Activated CD4-positive, alpha-beta T cell treated with anti-CD3 and anti-CD28 coated beads, Interleukin-2, amount 50 U/mL, for 1 hour (primary cell): ENCODE results near the gene GET4.
"Not testable (repeated sequence)": the region's sequence is repeated elsewhere in the genome, so short reads cannot be mapped to it uniquely, and the experiment has no call there.

ENCODE experiments used
- DNase-seq: peaks from one replicate; pipeline ENCODE4 v3.0.0-alpha.2; 2020

Gene GET4

GRCh38 chr7:846958-847650 is 29.2 kb upstream of the GET4 start:
- DNase-seq, result not testable (repeated sequence)

DNA sequence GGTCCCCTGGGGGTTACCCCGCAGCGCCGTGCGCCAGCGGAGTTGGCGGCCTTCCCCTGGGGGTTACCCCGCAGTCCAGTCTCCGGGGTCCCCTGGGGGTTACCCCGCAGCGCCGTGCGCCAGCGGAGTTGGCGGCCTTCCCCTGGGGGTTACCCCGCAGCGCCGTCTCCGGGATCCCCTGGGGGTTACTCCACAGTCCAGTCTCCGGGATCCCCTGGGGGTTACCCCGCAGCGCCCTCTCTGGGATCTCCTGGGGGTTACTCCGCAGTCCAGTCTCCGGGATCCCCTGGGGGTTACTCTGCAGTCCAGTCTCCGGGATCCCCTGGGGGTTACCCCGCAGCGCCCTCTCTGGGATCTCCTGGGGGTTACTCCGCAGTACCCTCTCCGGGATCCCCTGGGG is 28.6 kb upstream of the GET4 start:
- DNase-seq, result not testable (repeated sequence)

DNA sequence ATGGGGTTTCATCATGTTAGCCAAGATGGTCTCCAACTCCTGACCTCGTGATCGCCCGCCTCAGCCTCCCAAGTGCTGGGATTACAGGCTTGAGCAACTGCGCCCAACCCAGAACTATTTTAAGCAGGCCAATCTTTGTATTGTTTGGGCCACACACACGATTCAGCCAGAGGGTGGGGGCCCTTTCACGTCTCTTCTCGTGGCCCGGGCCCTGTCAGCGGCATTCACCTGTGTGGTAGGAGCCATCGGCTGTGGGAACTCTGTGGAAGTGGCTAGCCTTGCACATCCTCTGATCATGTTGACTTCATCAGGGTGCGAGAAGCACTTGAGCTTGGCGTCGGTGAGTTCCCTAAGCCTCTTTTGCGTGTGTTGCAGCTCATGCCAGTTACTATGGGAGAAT is 27.2 kb upstream of the GET4 start:
- DNase-seq, result no peak

GRCh38 chr7:849781-850180 is 26.6 kb upstream of the GET4 start:
- DNase-seq, result no peak

- no peak for DNase-seq
Measured at GRCh38 chr7:851204-851603, 25.1 kb upstream of the GET4 start.

GRCh38 chr7:853366-854117 is 22.8 kb upstream of the GET4 start:
- no peak for DNase-seq

- DNase-seq, result no peak
Measured at GRCh38 chr7:854118-854775, 22.1 kb upstream of the GET4 start.

- no peak for DNase-seq
Measured at GRCh38 chr7:855686-856369, 20.5 kb upstream of the GET4 start.

GRCh38 chr7:856444-857095 is 19.8 kb upstream of the GET4 start:
- DNase-seq, result no peak

- no peak for DNase-seq
Measured at GRCh38 chr7:857661-858060, 18.7 kb upstream of the GET4 start.

DNA sequence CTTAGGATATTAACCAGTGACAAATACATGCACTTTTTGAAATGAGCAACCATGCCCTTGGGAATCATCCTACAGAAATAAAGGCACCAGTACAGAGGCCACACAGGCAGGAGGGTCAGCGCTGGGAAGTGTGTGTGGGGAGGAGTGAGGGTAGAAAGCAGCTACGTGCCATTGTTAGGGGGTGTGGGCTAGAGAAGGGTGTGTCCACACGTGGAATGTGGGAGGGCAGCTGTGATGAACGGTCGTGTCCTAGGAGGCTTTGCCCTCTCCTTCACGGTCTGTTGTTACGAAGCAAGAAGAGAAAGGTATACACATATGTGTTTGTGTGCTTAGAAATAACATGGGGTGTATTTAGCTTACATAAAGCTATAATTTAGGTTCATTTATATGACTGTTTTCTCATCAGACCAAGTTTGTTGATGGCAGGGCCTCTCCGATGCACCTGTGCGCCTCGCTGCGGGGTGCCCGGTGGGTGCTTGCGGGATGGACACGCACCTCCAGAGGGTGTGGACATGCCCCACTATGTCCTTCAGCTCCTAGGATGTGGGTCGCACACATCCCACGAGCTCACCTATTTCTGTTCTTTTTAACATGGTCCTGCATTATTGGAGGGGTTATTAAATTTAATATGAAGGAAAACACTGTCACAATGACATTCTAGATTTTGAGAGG is 16.9 kb upstream of the GET4 start:
- no peak for DNase-seq

DNA sequence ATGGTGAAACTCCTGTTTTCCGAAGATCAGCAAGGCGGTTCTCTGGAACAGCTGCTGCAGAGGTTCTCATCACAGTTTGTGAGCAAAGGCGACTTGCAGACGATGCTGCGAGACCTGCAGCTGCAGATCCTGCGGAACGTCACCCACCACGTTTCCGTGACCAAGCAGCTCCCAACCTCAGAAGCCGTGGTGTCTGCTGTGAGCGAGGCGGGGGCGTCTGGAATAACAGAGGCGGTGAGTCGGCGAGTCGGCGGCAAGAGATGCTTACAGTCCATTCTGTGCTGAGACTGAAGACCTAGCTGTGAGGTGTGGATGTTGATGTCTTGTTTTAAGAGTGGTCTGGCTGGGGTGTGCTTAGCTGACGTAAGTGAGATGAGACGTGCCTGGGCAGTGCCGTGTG is 16.2 kb upstream of the GET4 start:
- DNase-seq, result no peak

DNA sequence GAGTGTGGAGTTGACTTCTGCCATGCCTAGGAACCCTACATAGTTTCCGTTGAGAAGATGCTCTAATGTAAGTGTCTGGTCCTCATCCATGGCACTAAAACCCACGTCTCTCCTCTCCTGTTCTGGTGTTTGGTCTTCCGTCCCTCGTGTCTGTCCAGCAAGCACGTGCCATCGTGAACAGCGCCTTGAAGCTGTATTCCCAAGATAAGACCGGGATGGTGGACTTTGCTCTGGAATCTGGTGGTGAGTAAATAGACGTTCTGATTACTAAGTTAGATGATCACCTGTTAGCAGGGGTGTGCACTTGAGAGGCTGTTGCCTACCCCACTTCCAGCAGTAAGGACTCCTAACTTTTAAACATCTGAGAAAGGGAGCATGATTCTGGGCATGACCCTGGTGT is 15.1 kb upstream of the GET4 start:
- no peak for DNase-seq

DNA sequence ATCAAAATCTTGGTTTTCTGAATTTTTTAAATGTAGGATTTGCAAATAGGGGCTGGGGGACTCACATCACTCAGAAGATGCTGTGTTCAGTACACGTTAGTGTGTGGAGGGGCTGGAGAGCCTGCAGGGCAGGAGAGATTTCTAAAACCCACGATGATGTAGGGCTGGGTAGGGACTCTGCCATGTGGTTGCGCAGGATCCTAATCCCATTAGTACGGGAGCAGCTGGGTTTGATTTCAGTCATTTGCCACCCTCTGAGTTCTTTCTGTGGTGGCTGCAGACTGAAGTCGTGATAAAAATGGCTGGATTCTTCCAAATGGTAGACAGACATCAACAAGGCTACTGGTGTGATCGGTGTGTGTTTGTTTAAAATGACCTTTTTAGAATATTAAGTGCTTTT is 14.2 kb upstream of the GET4 start:
- no peak for DNase-seq

DNA sequence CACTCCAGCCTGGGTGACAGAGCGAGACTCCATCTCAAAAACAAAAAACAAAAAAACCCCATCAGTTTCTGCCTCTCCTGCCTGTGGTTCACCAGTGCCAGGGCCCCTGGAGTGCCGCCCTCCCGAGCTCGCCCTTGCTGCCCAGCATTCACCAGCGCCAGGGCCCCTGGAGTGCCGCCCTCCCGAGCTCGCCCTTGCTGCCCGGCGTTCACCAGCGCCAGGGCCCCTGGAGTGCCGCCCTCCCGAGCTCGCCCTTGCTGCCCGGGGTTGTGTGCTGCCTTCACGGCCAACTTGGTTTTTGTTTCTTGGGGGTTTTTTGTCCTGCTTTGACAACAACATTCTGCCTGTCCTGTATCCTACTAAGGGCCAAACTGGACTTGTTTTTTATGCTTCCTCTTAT is 13.2 kb upstream of the GET4 start:
- no peak for DNase-seq

- DNase-seq, result no peak
Measured at GRCh38 chr7:865921-866320, 10.4 kb upstream of the GET4 start.

DNA sequence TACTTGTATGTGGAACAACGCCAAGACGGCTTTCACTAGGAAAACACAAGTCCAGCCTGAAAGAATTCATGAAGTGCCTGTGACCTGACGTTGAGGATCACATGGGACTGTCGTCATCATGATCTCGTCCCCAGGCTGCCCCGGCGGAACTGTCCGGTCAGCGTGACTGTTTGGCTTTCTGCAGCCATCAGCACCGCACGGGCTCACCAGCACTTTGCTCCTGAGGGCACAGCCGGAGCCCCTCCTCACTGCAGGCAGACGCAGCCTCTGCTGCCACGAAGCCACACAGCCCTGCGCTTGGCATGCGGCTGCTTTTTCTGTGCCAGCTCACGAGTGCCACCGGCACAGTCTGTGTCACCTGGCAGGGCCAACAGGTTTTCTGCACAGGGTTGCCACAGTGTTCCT is 9.4 kb upstream of the GET4 start:
- DNase-seq, result no peak

DNA sequence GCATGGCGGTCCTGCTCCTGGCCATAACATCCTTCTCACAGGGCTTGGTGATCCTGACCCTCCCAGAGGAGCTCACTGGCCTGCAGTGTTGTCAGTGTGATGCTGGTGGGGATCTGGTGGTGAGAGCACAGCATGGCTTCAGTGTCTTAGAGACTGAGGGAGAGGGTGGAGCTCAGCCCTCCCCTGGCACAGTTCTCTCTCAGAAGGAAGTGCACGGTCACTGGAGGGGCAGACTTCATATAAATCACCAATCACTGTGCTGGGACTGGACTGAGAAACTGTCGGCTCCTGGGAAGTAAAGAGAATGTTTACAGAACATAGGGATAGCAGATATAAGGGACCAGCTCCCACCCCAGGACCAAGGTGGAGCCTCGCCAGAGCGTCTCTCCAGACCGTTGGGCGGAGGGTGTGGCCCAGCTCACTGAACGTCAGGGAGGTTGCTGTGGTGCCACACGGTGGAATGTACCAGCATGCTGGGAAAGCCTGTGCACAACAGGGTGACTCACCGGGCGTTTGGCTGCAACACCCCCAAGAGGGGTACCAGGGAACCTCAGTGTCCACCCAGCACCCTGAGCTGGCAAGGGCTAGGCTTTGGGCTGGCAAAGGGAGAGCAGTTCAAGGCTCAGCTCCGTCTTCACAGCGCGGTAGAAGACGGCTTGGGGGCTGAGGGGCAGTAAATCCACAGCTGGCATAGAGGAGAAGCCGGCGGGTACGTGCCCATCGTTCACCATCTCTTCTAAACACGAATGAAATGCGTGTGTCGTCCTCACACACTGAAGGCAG is 8.8 kb upstream of the GET4 start:
- DNase-seq, result no peak

DNA sequence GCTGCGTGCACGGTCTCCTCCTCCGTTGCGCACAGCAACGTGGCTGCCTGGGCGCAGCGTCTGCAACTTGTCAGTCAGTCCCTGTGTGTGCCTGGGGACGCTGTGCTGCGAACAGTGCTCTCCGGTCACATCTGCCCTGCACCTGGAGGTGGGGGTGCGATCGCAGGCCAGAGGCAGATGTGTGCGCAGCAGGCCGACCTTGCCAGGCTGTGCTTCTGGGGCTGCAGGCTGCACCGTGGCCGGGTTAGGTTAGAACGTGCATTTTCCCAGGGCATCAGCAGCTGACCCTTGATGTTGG is 8.2 kb upstream of the GET4 start:
- no peak for DNase-seq

- DNase-seq, result no peak
Measured at GRCh38 chr7:869348-869747, 7.0 kb upstream of the GET4 start.

GRCh38 chr7:871900-872537 is 4.3 kb upstream of the GET4 start:
- no peak for DNase-seq
